ENCODE measurements around the gene CHP1. TPM values are rescaled to one million over a fixed set of nuclear protein-coding genes. Genes with fewer than 3 reads are reported as not detected.
"Not testable (repeated sequence)": the region's sequence is repeated elsewhere in the genome, so short reads cannot be mapped to it uniquely, and the experiment has no call there.

CHP1 gene
- total RNA-seq, 6 experiments from 2014 or later, result 104 to 131 (median 117) TPM

- H3K27ac Mint-ChIP-seq, result no peak overlapping the region
- no peak overlapping the region for H3K4me3 Mint-ChIP-seq
- no peak for TF ChIP-seq CTCF (IDR thresholded peaks at IDR 0.05)
- DNase-seq, result no peak
- no peaks in the 10 kb centered on the region for H3K9me3 Mint-ChIP-seq
- H3K36me3 Mint-ChIP-seq (ENCODE audit: low read depth), result peaks cover 14% of the 10 kb centered on the region
- no peaks in the 10 kb centered on the region for H3K27me3 Mint-ChIP-seq (ENCODE audit: insufficient read depth)
- peaks cover 14% of the 10 kb centered on the region for H3K4me1 Mint-ChIP-seq (ENCODE audit: low read depth)
These were observed 25.5 kb downstream of the CHP1 start for GRCh38 chr15:41256577-41257038.

GRCh38 chr15:41258750-41259471 is 27.8 kb downstream of the CHP1 start:
- no peak overlapping the region for H3K4me3 Mint-ChIP-seq
- H3K27ac Mint-ChIP-seq, result no peak overlapping the region; the same call in 1 of the 2 replicates
- no peak for TF ChIP-seq CTCF (IDR thresholded peaks at IDR 0.05)
- peaks cover 14% of the 10 kb centered on the region for H3K4me1 Mint-ChIP-seq (ENCODE audit: low read depth)
- H3K27me3 Mint-ChIP-seq (ENCODE audit: insufficient read depth), result no peaks in the 10 kb centered on the region
- H3K36me3 Mint-ChIP-seq (ENCODE audit: low read depth), result peaks cover 11% of the 10 kb centered on the region
- no peaks in the 10 kb centered on the region for H3K9me3 Mint-ChIP-seq
- DNase-seq, result no peak

- Mint-ChIP-seq H3K27ac (no peak overlapping the region), H3K4me1 (ENCODE audit: low read depth) (peaks cover 14% of the 10 kb centered on the region), H3K4me3 (no peak overlapping the region), H3K9me3 (no peaks in the 10 kb centered on the region), H3K36me3 (ENCODE audit: low read depth) (peaks cover 4% of the 10 kb centered on the region; the same call in 1 of the 2 replicates), H3K27me3 (ENCODE audit: insufficient read depth) (no peaks in the 10 kb centered on the region)
- DNase-seq, result no peak
- TF ChIP-seq CTCF (IDR thresholded peaks at IDR 0.05), result no peak
These were observed 28.6 kb downstream of the CHP1 start for GRCh38 chr15:41259546-41260189.

- not testable (repeated sequence) for H3K36me3 Mint-ChIP-seq (ENCODE audit: low read depth); H3K27ac Mint-ChIP-seq; DNase-seq; H3K4me3 Mint-ChIP-seq; H3K9me3 Mint-ChIP-seq; H3K27me3 Mint-ChIP-seq (ENCODE audit: insufficient read depth)
- H3K4me1 Mint-ChIP-seq (ENCODE audit: low read depth), result peaks cover 14% of the 10 kb centered on the region
These were observed 29.9 kb downstream of the CHP1 start for GRCh38 chr15:41260924-41261323.

- Mint-ChIP-seq H3K27ac (no peak overlapping the region), H3K36me3 (ENCODE audit: low read depth) (peaks cover 9% of the 10 kb centered on the region), H3K27me3 (ENCODE audit: insufficient read depth) (no peaks in the 10 kb centered on the region), H3K4me1 (ENCODE audit: low read depth) (peaks cover 8% of the 10 kb centered on the region; the same call in 1 of the 2 replicates), H3K9me3 (no peaks in the 10 kb centered on the region), H3K4me3 (no peak overlapping the region)
- TF ChIP-seq CTCF (IDR thresholded peaks at IDR 0.05), result no peak
- DNase-seq, result no peak
These were observed 31.5 kb downstream of the CHP1 start for GRCh38 chr15:41262571-41262970.

- no peak overlapping the region for H3K4me3 Mint-ChIP-seq
- H3K27ac Mint-ChIP-seq, result no peak overlapping the region
- TF ChIP-seq CTCF (IDR thresholded peaks at IDR 0.05), result no peak
- peaks cover 9% of the 10 kb centered on the region for H3K36me3 Mint-ChIP-seq (ENCODE audit: low read depth)
- no peaks in the 10 kb centered on the region for H3K9me3 Mint-ChIP-seq
- no peaks in the 10 kb centered on the region; the same call in 1 of the 2 replicates for H3K27me3 Mint-ChIP-seq (ENCODE audit: insufficient read depth)
- no peak for DNase-seq
- H3K4me1 Mint-ChIP-seq (ENCODE audit: low read depth), result peaks cover 3% of the 10 kb centered on the region; the same call in 1 of the 2 replicates
These were observed 32.9 kb downstream of the CHP1 start for GRCh38 chr15:41263891-41264351.
